GOT3 (cell line): ENCODE results near the gene GPD1.
"Not testable (repeated sequence)": the region's sequence is repeated elsewhere in the genome, so short reads cannot be mapped to it uniquely, and the experiment has no call there.

Source experiments
- DNase-seq: peaks from one replicate; lab custom pipeline; 2025; ENCODE audit warnings: mixed read lengths; lab: John Stamatoyannopoulos, UW

The GPD1 gene

GRCh38 chr12:50073712-50074111, 30.1 kb upstream of the GPD1 start:
- no peak for DNase-seq

- peak; percentile 40 for DNase-seq
Measured at GRCh38 chr12:50074936-50075807, 28.6 kb upstream of the GPD1 start.

GRCh38 chr12:50075808-50076170, 28.0 kb upstream of the GPD1 start:
- no peak for DNase-seq

- no peak for DNase-seq
Measured at GRCh38 chr12:50077099-50077498, 26.7 kb upstream of the GPD1 start.

- DNase-seq: no peak
Measured at GRCh38 chr12:50078281-50078680, 25.5 kb upstream of the GPD1 start.

GRCh38 chr12:50079771-50080170, 24.0 kb upstream of the GPD1 start:
- no peak for DNase-seq

- DNase-seq: no peak
Measured at GRCh38 chr12:50081096-50081808, 22.6 kb upstream of the GPD1 start.

GRCh38 chr12:50082644-50083043, 21.2 kb upstream of the GPD1 start:
- DNase-seq: no peak

- no peak for DNase-seq
Measured at GRCh38 chr12:50083301-50083700, 20.5 kb upstream of the GPD1 start.

GRCh38 chr12:50084409-50084774, 19.4 kb upstream of the GPD1 start:
- not testable (repeated sequence) for DNase-seq

- peak; percentile 45 for DNase-seq
Measured at GRCh38 chr12:50084775-50085614, 18.8 kb upstream of the GPD1 start, which contains the start of gene SMARCD1. Gene SMARCD1 (plus strand): TSS chr12:50085342. CDS start chr12:50085370, 28 bp downstream.

GRCh38 chr12:50085615-50086072, 18.2 kb upstream of the GPD1 start:
- DNase-seq: no peak

GRCh38 chr12:50086148-50086547, 17.7 kb upstream of the GPD1 start:
- no peak for DNase-seq

- no peak for DNase-seq
Measured at GRCh38 chr12:50087151-50087550, 16.7 kb upstream of the GPD1 start.

- DNase-seq: no peak
Measured at GRCh38 chr12:50087995-50088394, 15.8 kb upstream of the GPD1 start.

GRCh38 chr12:50088577-50089335, 15.1 kb upstream of the GPD1 start:
- no peak for DNase-seq

GRCh38 chr12:50089730-50090129, 14.1 kb upstream of the GPD1 start:
- no peak for DNase-seq

GRCh38 chr12:50090391-50090790, 13.4 kb upstream of the GPD1 start:
- DNase-seq: no peak

GRCh38 chr12:50097952-50098351, 5.9 kb upstream of the GPD1 start:
- no peak for DNase-seq

- no peak for DNase-seq
Measured at GRCh38 chr12:50099302-50100008, 4.4 kb upstream of the GPD1 start.

GRCh38 chr12:50100561-50100960, 3.2 kb upstream of the GPD1 start:
- DNase-seq: no peak
